Lower leg skin (tissue), 3 donors: ENCODE measurements around the gene NR6A1.

Experiments used
- CTCF ChIP-seq, 3 donors: fragments of 450-650 bp; IDR thresholded peaks; one replicate each; pipeline ENCODE4 v1.5.1; 2016; ENCODE audit warnings: antibody characterized with exemption in 3 of 3, mild to moderate bottlenecking in 3 of 3, moderate library complexity in 2 of 3
- POLR2A ChIP-seq, 2 donors: fragments of 450-650 bp; IDR thresholded peaks; one replicate each; pipeline ENCODE4 v1.6.1; 2016 to 2017; ENCODE audit warnings: antibody characterized with exemption in 2 of 2, mild to moderate bottlenecking in 1 of 2, moderate library complexity in 1 of 2

DNA sequence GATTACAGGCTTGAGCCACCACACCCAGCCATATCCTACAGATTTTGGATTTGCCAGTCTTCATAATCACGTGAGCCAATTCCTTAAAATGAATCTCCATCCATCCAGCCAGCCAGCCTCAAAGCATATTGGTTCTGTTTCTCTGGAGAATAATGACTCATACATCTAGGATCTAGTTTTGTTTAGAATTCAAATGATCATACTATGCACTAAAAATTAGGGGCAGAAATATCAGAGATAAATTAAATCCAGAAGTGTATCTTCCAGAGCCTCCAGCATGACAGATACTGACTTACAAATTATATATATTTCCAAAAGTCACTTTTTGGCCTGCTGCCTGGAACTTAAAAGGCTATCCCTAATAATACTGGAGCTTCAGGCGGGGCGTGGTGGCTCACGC, 144.8 kb downstream of the NR6A1 start:
- no peak for TF ChIP-seq CTCF (IDR thresholded peaks at IDR 0.05)
- no peak for TF ChIP-seq POLR2A (IDR thresholded peaks at IDR 0.05)
